Esophagus muscularis mucosa (tissue), 4 donors: ENCODE measurements around the gene SUGP1. TPM values are rescaled to one million over a fixed set of nuclear protein-coding genes. Genes with fewer than 3 reads are reported as not detected.

Experiments
- DNase-seq: peaks from one replicate; pipeline ENCODE4 v3.0.0-alpha.2; 2017; ENCODE audit errors: extremely low spot score
- H3K27ac ChIP-seq, 4 donors: fragments of 200-600 bp; sonication (generic); replicated peaks in 1 of 4; 1 replicate in 3 of 4; 2 replicates in 1 of 4; pipeline ENCODE4 v1.5.1; 2016 to 2019; ENCODE audit warnings: mild to moderate bottlenecking in 1 of 4
- H3K27me3 ChIP-seq, 4 donors: fragments of 200-600 bp; sonication (generic); one replicate each; pipeline versions ENCODE4 v1.5.1 to v1.6.0; 2016 to 2019
- H3K36me3 ChIP-seq, 4 donors: fragments of 200-600 bp; sonication (generic); one replicate each; pipeline ENCODE4 v1.5.1; 2016 to 2019
- H3K4me1 ChIP-seq, 4 donors: fragments of 200-600 bp; sonication (generic); one replicate each; pipeline ENCODE4 v1.5.1; 2016 to 2019
- H3K4me3 ChIP-seq, 4 donors: fragments of 200-600 bp; sonication (generic); 1 replicate in 2 of 4; 2 replicates in 2 of 4; pipeline ENCODE4 v1.5.1; 2016 to 2019; ENCODE audit warnings: mild to moderate bottlenecking in 4 of 4, moderate library complexity in 1 of 4
- H3K9me3 ChIP-seq, 4 donors: fragments of 200-600 bp; sonication (generic); 1 replicate in 3 of 4; 2 replicates in 1 of 4; pipeline ENCODE4 v1.5.1; 2016 to 2019
- CTCF ChIP-seq, 3 experiments: fragments of 200-600 bp in 2 of 3; fragments of 450-650 bp in 1 of 3; sonication (generic) in 2 of 3; IDR thresholded peaks; one replicate each; pipeline ENCODE4 v1.5.1; 2017 to 2019; ENCODE audit warnings: antibody characterized with exemption in 3 of 3, mild to moderate bottlenecking in 2 of 3, moderate library complexity in 1 of 3
- EP300 ChIP-seq: sonication (generic); formaldehyde crosslinking; IDR thresholded peaks from one replicate; pipeline ENCODE4 v1.6.1; 2017; ENCODE audit warnings: antibody characterized with exemption
- POLR2A ChIP-seq: fragments of 450-650 bp; IDR thresholded peaks from one replicate; pipeline ENCODE4 v1.6.1; 2017; ENCODE audit warnings: antibody characterized with exemption, moderate library complexity, mild to moderate bottlenecking, low read depth
- POLR2AphosphoS5 ChIP-seq, 2 donors: sonication (generic); formaldehyde crosslinking; IDR thresholded peaks; one replicate each; pipeline ENCODE4 v1.6.1; 2017; ENCODE audit warnings: antibody characterized with exemption in 2 of 2
- WGBS: methylation state at CpG from one replicate; pipeline ENCODE4 v1.1.5; 2018; 5-methylcytosine and 5-hydroxymethylcytosine counted together
- intact Hi-C: fragments of 100-400 bp; cut with DNase I; formaldehyde crosslinking; loops from one replicate; pipeline ENCODE4 v1.15.1; 2023
- total RNA-seq, 4 donors: library from RNA; depleted of rRNA; stranded (reverse); fragments of >200 nt; gene quantifications; one replicate each; pipeline versions ENCODE4 v1.1.0 to v1.2.1, GENCODE V29; 2016

SUGP1 gene
- total RNA-seq, 4 donors from 2014 or later = 26.0 to 43.8 (median 30.8) TPM

- TF ChIP-seq POLR2A (no peak), POLR2AphosphoS5 (IDR thresholded peaks at IDR 0.05) (no peak), CTCF (IDR thresholded peaks at IDR 0.05) (no peak), EP300 (no peak)
- Histone ChIP-seq H3K9me3 (no peaks in the 10 kb centered on the region), H3K27ac (no peak overlapping the region), H3K27me3 (no peaks in the 10 kb centered on the region), H3K36me3 (peaks cover 66 to 100% (median 98%) of the 10 kb centered on the region in 4 donors), H3K4me1 (no peaks in the 10 kb centered on the region), H3K4me3 (no peak overlapping the region)
- 90% methylated on average over 10 of the region's 10 CpGs for WGBS
- no peak for DNase-seq
- intact Hi-C loops = no loop called here
Observed at GRCh38 chr19:19305066-19305465, 15.2 kb downstream of the SUGP1 start.

- Histone ChIP-seq H3K36me3 (peaks cover 64 to 97% (median 95%) of the 10 kb centered on the region in 4 donors), H3K4me3 (no peak overlapping the region), H3K27me3 (no peaks in the 10 kb centered on the region), H3K9me3 (no peaks in the 10 kb centered on the region), H3K27ac (no peak overlapping the region), H3K4me1 (no peaks in the 10 kb centered on the region)
- no peak for TF ChIP-seq EP300
- TF ChIP-seq POLR2AphosphoS5 (IDR thresholded peaks at IDR 0.05) = no peak
- TF ChIP-seq POLR2A = no peak
- no peak for TF ChIP-seq CTCF (IDR thresholded peaks at IDR 0.05)
- 89% methylated on average over 11 of the region's 14 CpGs for WGBS
- DNase-seq = no peak
- intact Hi-C loops = no loop called here
Observed at GRCh38 chr19:19304186-19304965, 15.9 kb downstream of the SUGP1 start.

GRCh38 chr19:19303411-19303810 is 16.9 kb downstream of the SUGP1 start:
- TF ChIP-seq POLR2A = no peak
- DNase-seq = no peak
- Histone ChIP-seq H3K4me3 (no peak overlapping the region), H3K27ac (no peak overlapping the region), H3K27me3 (no peaks in the 10 kb centered on the region), H3K9me3 (no peaks in the 10 kb centered on the region), H3K4me1 (no peaks in the 10 kb centered on the region), H3K36me3 (peaks cover 57 to 88% (median 86%) of the 10 kb centered on the region in 4 donors)
- intact Hi-C loops = no loop called here
- 90% methylated on average over 14 of the region's 14 CpGs for WGBS

- Histone ChIP-seq H3K4me1 (peaks cover 0 to 7% (median 0%) of the 10 kb centered on the region in 4 donors), H3K4me3 (no peak overlapping the region), H3K36me3 (peaks cover 32 to 84% (median 77%) of the 10 kb centered on the region in 4 donors), H3K9me3 (no peaks in the 10 kb centered on the region), H3K27me3 (no peaks in the 10 kb centered on the region), H3K27ac (no peak overlapping the region)
- intact Hi-C loops = no loop called here
- no peak for TF ChIP-seq POLR2A
- no peak for TF ChIP-seq CTCF (IDR thresholded peaks at IDR 0.05)
- TF ChIP-seq POLR2AphosphoS5 (IDR thresholded peaks at IDR 0.05) = no peak
- TF ChIP-seq EP300 = no peak
- WGBS = 97% methylated on average over 10 of the region's 12 CpGs
- no peak for DNase-seq
Observed at GRCh38 chr19:19300613-19301012, 19.7 kb downstream of the SUGP1 start.

GRCh38 chr19:19297759-19298158 is 22.6 kb downstream of the SUGP1 start:
- Histone ChIP-seq H3K4me1 (peaks cover 0 to 7% (median 0%) of the 10 kb centered on the region in 4 donors), H3K4me3 (no peak overlapping the region), H3K27ac (no peak overlapping the region), H3K36me3 (peaks cover 29 to 82% (median 77%) of the 10 kb centered on the region in 4 donors), H3K9me3 (peaks cover 0 to 4% (median 0%) of the 10 kb centered on the region in 4 donors), H3K27me3 (no peaks in the 10 kb centered on the region)
- no peak for DNase-seq
- no peak for TF ChIP-seq EP300
- TF ChIP-seq POLR2AphosphoS5 (IDR thresholded peaks at IDR 0.05) = no peak
- TF ChIP-seq CTCF (IDR thresholded peaks at IDR 0.05) = no peak
- no peak for TF ChIP-seq POLR2A
- WGBS = 53% methylated on average over 9 of the region's 9 CpGs
- intact Hi-C loops = no loop called here
